Esophagus (tissue), 2 donors: ENCODE measurements around the gene LHX4. TPM values are rescaled to one million over a fixed set of nuclear protein-coding genes. Genes with fewer than 3 reads are reported as not detected.

Source experiments
- H3K27ac ChIP-seq, 2 donors: one replicate each; pipeline ENCODE4 v1.5.1; 2013; ENCODE audit warnings: low read depth in 2 of 2, mild to moderate bottlenecking in 2 of 2, inconsistent platforms in 1 of 2, low read length in 1 of 2, moderate library complexity in 1 of 2
- H3K27me3 ChIP-seq, 2 donors: one replicate each; pipeline ENCODE4 v1.6.1; 2013; ENCODE audit warnings: low read length in 2 of 2, control low read depth in 1 of 2, mild to moderate bottlenecking in 1 of 2; ENCODE audit not compliant: insufficient read depth in 2 of 2, control insufficient read depth in 1 of 2
- H3K36me3 ChIP-seq, 2 donors: one replicate each; pipeline ENCODE4 v1.6.1; 2013; ENCODE audit warnings: low read length in 1 of 2; ENCODE audit not compliant: control insufficient read depth in 2 of 2, insufficient read depth in 2 of 2
- H3K4me1 ChIP-seq, 2 donors: one replicate each; pipeline ENCODE4 v1.6.1; 2013; ENCODE audit warnings: low read length in 1 of 2; ENCODE audit not compliant: control insufficient read depth in 2 of 2, insufficient read depth in 2 of 2
- H3K4me3 ChIP-seq, 2 donors: one replicate each; pipeline ENCODE4 v1.5.1; 2013; ENCODE audit warnings: low read length in 2 of 2, mild to moderate bottlenecking in 2 of 2, low read depth in 1 of 2, moderate library complexity in 1 of 2
- H3K9me3 ChIP-seq, 2 donors: one replicate each; pipeline ENCODE4 v1.6.1; 2013; ENCODE audit warnings: mild to moderate bottlenecking in 2 of 2, low read depth in 1 of 2, low read length in 1 of 2, moderate library complexity in 1 of 2; ENCODE audit not compliant: control insufficient read depth in 2 of 2, insufficient read depth in 1 of 2
- WGBS, 2 donors: extraction: QIAGEN DNeasy Blood & Tissue Kit; methylation state at CpG; one replicate each; pipeline ENCODE4 v1.1.7; 2013; 5-methylcytosine and 5-hydroxymethylcytosine counted together
- polyA plus RNA-seq, 2 donors: library from polyadenylated mRNA; stranded (reverse); fragments of 200-250 nt; gene quantifications; one replicate each; pipeline ENCODE4 v1.2.3, GENCODE V29; 2013
- donor health status: healthy with polysubstance abuse.
- donor health status: Bipolar disorder and iron deficiency.

LHX4 gene
- polyA plus RNA-seq, 2 donors = 0.13 to 0.28 TPM

DNA sequence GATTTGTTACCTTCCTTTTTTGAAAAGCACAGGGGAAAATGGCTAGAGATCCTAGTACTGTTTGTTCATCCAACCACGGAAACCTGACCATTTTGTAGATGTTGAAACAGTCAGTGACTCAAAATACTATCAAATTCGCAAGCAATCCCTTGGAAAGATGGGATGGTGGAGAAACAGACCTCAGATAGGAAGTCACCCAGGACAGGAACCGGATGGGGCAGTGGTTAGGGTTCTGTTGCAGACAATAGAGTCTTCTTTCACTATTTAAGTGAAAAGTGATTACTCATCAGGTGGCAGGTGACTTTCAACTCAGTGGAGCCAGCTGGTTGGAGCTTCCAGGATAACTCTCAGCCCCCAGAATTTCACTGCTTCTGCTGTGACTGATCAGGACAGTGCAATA is 17.0 kb downstream of the LHX4 start:
- Histone ChIP-seq H3K4me1 (no peaks in the 10 kb centered on the region), H3K4me3 (no peak overlapping the region), H3K9me3 (no peaks in the 10 kb centered on the region), H3K36me3 (no peaks in the 10 kb centered on the region), H3K27me3 (no peaks in the 10 kb centered on the region), H3K27ac (no peak overlapping the region)
- WGBS, 2 donors = 71 to 84% methylated on average over 3 of the region's 3 CpGs

- 88% methylated on average over 4 of the region's 4 CpGs for WGBS, 2 donors
- H3K27me3 ChIP-seq = no peaks in the 10 kb centered on the region
- no peak overlapping the region for H3K4me3 ChIP-seq
These were observed 17.5 kb downstream of the LHX4 start for GRCh38 chr1:180247580-180247979.

DNA sequence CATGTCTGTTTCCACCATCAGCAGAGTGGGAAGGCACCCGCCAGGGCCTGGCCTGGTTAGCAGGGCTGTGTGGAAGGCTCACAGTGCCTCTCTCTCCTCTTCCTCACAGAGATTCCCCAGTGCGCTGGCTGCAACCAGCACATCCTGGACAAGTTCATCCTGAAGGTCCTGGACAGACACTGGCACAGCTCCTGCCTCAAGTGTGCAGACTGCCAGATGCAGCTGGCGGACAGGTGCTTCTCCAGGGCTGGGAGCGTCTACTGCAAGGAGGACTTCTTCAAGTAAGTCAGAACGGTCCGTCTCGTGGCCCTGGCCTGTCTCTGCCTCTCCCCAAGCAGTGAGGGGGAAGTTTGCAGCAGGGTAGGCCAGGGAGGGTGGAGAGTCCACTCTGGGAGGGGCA is 18.1 kb downstream of the LHX4 start:
- Histone ChIP-seq H3K27ac (no peak overlapping the region), H3K36me3 (no peaks in the 10 kb centered on the region), H3K4me3 (no peak overlapping the region), H3K4me1 (no peaks in the 10 kb centered on the region), H3K27me3 (no peaks in the 10 kb centered on the region), H3K9me3 (no peaks in the 10 kb centered on the region)
- WGBS, 2 donors = 92% methylated on average over 7 of the region's 7 CpGs

More at GRCh38 chr1:180247580-180247979, 17.5 kb downstream of the LHX4 start:
- Histone ChIP-seq H3K4me1 (no peaks in the 10 kb centered on the region), H3K9me3 (no peaks in the 10 kb centered on the region), H3K27ac (no peak overlapping the region), H3K36me3 (no peaks in the 10 kb centered on the region)

GRCh38 chr1:180248731-180249681 is 18.9 kb downstream of the LHX4 start:
- no peaks in the 10 kb centered on the region for H3K36me3 ChIP-seq
- H3K9me3 ChIP-seq = no peaks in the 10 kb centered on the region
- 62 to 73% methylated on average over 11 of the region's 11 CpGs for WGBS, 2 donors
- H3K4me3 ChIP-seq = no peak overlapping the region
- H3K4me1 ChIP-seq = no peaks in the 10 kb centered on the region
- H3K27ac ChIP-seq = no peak overlapping the region
- no peaks in the 10 kb centered on the region for H3K27me3 ChIP-seq

DNA sequence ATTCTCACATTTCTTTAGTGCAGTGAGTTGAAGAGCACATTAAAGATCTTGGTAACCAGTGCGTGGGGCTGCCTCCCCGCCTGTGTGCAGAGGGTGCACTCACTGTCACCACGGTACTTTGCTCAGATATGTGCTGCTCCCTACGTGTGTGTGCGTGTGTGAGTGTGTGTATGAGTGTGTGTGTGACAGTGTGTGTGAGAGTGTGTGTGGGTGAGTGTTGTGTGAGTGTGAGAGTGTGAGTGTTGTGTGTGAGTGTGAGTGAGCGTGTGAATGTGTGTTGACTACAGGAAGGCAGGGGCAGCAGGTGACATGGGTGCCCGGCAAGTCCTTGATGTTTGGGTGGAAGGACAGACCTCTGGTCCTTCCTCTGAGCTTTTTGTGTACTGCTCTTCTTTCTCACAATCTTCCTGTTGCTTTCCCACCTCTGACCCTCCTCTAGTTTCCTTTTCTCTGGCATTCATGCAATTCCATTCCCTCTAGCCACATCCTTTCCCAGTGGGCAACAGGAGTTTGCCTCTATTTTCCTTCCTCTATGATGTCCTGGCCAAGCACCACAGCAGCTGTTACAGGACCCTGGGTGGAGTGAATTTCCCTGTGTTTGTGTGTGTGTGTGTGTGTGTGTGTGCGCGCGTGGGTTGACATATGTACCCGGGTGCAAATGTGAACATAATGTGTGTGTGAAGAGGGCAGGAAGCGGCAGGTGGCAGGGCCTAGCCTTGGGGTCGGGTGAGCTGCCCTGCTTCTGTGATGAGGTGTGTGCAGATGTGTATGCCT is 19.8 kb downstream of the LHX4 start:
- no peaks in the 10 kb centered on the region for H3K9me3 ChIP-seq
- H3K4me3 ChIP-seq = no peak overlapping the region
- H3K36me3 ChIP-seq = no peaks in the 10 kb centered on the region
- 81 to 86% methylated on average over 13 of the region's 13 CpGs for WGBS, 2 donors
- H3K4me1 ChIP-seq = no peaks in the 10 kb centered on the region
- H3K27ac ChIP-seq = no peak overlapping the region
- no peaks in the 10 kb centered on the region for H3K27me3 ChIP-seq

GRCh38 chr1:180250499-180250770 is 20.4 kb downstream of the LHX4 start:
- H3K27ac ChIP-seq = no peak overlapping the region
- H3K4me1 ChIP-seq = no peaks in the 10 kb centered on the region
- 83 to 88% methylated on average over 7 of the region's 7 CpGs for WGBS, 2 donors
- no peaks in the 10 kb centered on the region for H3K27me3 ChIP-seq
- no peak overlapping the region for H3K4me3 ChIP-seq
- H3K9me3 ChIP-seq = no peaks in the 10 kb centered on the region
- H3K36me3 ChIP-seq = no peaks in the 10 kb centered on the region

GRCh38 chr1:180250883-180251509 is 20.9 kb downstream of the LHX4 start:
- no peak overlapping the region for H3K27ac ChIP-seq
- 76 to 85% methylated on average over 16 of the region's 16 CpGs for WGBS, 2 donors
- H3K4me1 ChIP-seq = no peaks in the 10 kb centered on the region
- H3K4me3 ChIP-seq = no peak overlapping the region
- H3K36me3 ChIP-seq = no peaks in the 10 kb centered on the region
- no peaks in the 10 kb centered on the region for H3K27me3 ChIP-seq
- H3K9me3 ChIP-seq = no peaks in the 10 kb centered on the region

DNA sequence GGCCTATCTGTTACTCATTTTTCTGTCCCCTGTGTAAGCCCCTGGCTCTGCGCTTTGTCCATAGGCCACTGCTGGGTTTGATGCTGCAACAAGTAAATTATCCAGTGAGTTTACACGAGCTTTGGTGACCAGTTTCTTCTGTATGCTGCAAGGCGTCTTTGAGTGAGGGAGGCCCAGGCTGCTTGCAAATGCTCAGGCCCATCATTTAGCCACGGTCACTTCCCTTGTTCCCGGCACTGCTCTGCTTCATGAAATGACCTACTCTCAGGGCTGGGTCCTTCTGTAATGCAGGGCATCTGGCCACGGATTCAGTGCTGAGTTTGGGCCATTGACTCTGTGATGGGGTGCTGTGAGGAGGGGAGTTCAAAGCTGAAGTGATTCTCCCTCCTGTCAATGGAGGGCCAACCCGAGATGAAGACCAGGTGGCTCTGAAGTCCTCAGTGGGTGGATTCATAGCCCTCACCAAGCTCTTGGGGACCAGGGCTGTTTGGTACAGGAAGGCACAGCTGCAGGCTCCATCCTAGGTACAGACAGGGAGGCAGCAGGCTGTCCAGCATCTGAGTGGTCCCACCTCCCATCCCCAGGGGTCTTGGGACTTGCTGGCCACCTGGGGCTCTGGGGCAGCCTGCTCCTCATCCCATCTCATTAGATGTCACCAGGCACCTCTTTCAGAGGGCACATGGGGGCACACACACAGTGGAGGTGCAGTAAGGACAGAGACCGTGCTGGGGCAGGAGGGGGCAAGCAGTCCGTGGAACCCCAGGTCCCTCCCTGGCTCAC is 21.7 kb downstream of the LHX4 start:
- WGBS, 2 donors = 82 to 83% methylated on average over 9 of the region's 9 CpGs
- Histone ChIP-seq H3K27me3 (no peaks in the 10 kb centered on the region), H3K27ac (no peak overlapping the region), H3K4me1 (no peaks in the 10 kb centered on the region), H3K36me3 (no peaks in the 10 kb centered on the region), H3K4me3 (no peak overlapping the region), H3K9me3 (no peaks in the 10 kb centered on the region)
